Peyer's patch (tissue), 4 donors: ENCODE data around the gene NPIPB12. TPM values are rescaled to one million over a fixed set of nuclear protein-coding genes. Genes with fewer than 3 reads are reported as not detected.

Experiments used
- small RNA-seq, 2 donors: library from RNA; depleted of rRNA; stranded (forward); fragments of <200 nt; gene quantifications; one replicate each; pipeline ENCODE3, GENCODE V24; 2016
- total RNA-seq, 4 donors: library from RNA; depleted of rRNA; stranded (reverse); fragments of >200 nt; gene quantifications; one replicate each; pipeline ENCODE4 v1.1.0, GENCODE V29; 2016

Gene NPIPB12
- total RNA-seq, 4 donors from 2014 or later: 97.7 to 307 (median 168) TPM

Small RNA genes lying within 50 kb of the gene (small RNA-seq; reads per million reads assigned to genes)
- gene AC133555.2: 0 reads per million in 2 donors

Other genes with a start within 250 kb of the NPIPB12 start
- 10 to 100 TPM in 1 of 4 donors, 1 to 10 TPM in 3; 1.4 to 16.1 (median 7.2) TPM for gene NPIPB11, start 99.7 kb downstream of the NPIPB12 start, total RNA-seq
- 10 to 100 TPM; 14.0 to 35.4 (median 24.0) TPM for gene BOLA2, start 52.1 kb downstream of the NPIPB12 start, total RNA-seq
- gene SLX1B, start 51.9 kb downstream of the NPIPB12 start, total RNA-seq: 10 to 100 TPM; 23.1 to 95.5 (median 36.5) TPM
- 100 to 1,000 TPM in 3 of 4 donors, 10 to 100 TPM in 1; 68.5 to 158 (median 121) TPM for gene SULT1A4, start 46.5 kb downstream of the NPIPB12 start, total RNA-seq
- gene SPN, start 156.8 kb upstream of the NPIPB12 start, total RNA-seq: 10 to 100 TPM in 1 of 4 donors, 1 to 10 TPM in 3; 2.5 to 14.0 (median 2.8) TPM
- gene QPRT, start 172.8 kb upstream of the NPIPB12 start, total RNA-seq: 10 to 100 TPM; 40.4 to 96.3 (median 47.4) TPM
- gene C16orf54, start 239.6 kb upstream of the NPIPB12 start, total RNA-seq: 1 to 10 TPM; 2.2 to 9.9 (median 3.6) TPM